ENCODE data around the gene FARP1.

- TF ChIP-seq USF2 (IDR thresholded peaks at IDR 0.05): no peak
- no peak for TF ChIP-seq E2F6 (IDR thresholded peaks at IDR 0.05; ENCODE audit: borderline replicate concordance, low read depth)
- TF ChIP-seq RFX5 (IDR thresholded peaks at IDR 0.05): no peak
- TF ChIP-seq BHLHE40 (IDR thresholded peaks at IDR 0.05; ENCODE audit: low read depth, low read length): no peak
- no peak for TF ChIP-seq RCOR1 (IDR thresholded peaks at IDR 0.05; ENCODE audit: low read depth, low read length)
- no peak for TF ChIP-seq CHD2 (IDR thresholded peaks at IDR 0.05; ENCODE audit: low read length, partially characterized antibody)
- no peak for TF ChIP-seq CTCF (IDR thresholded peaks at IDR 0.05)
- TF ChIP-seq KDM1A (IDR thresholded peaks at IDR 0.05; ENCODE audit: low read depth): no peak
Measured at GRCh38 chr13:98456413-98456845, 313.5 kb downstream of the FARP1 start.

Measured in A549 (cell line).